ENCODE data around the gene TRIM3. TPM values are rescaled to one million over a fixed set of nuclear protein-coding genes. Genes with fewer than 3 reads are reported as not detected.

The TRIM3 gene
- polyA plus RNA-seq, 1 experiment: 10.4 TPM

DNA sequence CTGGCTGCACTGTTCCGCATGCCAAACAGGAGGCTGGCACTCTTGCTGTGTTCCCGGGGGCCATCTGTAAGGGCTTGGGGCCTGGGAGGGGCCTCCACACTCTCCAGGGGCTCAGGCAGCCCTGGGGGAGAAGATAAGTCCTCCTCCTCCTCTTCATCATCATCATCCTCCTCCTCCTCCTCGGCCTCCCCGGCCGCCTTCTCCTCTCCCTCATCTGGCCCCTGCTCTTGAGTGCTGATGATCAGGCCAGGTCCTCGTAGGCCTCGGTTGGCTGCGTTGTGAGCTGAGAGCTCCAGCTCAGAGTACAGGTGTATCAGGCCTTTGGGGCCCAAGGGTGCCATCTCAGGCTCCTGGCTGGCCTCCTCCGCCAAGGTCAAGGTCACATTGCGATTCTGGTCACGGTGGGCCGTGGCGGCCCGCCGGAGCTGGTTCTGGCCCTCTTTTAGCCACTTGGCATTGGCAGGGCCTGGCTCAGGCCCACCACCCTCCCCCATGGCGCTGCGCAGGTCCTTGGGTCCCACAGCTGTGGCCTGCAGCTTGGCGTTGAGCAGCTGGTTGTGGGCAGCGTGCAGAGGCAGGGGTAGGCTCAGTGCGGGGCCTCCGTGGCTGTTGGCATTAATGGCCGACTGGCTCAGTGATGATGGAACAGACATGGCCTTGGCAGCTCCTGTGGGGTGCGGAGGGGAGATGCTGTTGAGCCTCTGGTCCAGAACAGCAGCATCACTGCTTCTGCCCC lies 62.9 kb downstream of the TRIM3 start:
- Histone ChIP-seq H3K27me3 (ENCODE audit: control insufficient read depth, insufficient read depth, low read length) (no peaks in the 10 kb centered on the region), H3K36me3 (ENCODE audit: control insufficient read depth, insufficient read depth, low read length) (peaks cover 3% of the 10 kb centered on the region), H3K4me3 (ENCODE audit: low read depth, low read length) (no peak overlapping the region)
- CTCF ChIA-PET: interaction anchor here (1.3 kb wide), 2 partner anchors 32 kb away, joined by 3 to 4 read pairs; no protein-coding TSS in a partner anchor
- DNase-seq (ENCODE audit: low read depth): no peak
- POLR2A ChIA-PET: no interaction called here
- TF ChIP-seq, protein P1, sequence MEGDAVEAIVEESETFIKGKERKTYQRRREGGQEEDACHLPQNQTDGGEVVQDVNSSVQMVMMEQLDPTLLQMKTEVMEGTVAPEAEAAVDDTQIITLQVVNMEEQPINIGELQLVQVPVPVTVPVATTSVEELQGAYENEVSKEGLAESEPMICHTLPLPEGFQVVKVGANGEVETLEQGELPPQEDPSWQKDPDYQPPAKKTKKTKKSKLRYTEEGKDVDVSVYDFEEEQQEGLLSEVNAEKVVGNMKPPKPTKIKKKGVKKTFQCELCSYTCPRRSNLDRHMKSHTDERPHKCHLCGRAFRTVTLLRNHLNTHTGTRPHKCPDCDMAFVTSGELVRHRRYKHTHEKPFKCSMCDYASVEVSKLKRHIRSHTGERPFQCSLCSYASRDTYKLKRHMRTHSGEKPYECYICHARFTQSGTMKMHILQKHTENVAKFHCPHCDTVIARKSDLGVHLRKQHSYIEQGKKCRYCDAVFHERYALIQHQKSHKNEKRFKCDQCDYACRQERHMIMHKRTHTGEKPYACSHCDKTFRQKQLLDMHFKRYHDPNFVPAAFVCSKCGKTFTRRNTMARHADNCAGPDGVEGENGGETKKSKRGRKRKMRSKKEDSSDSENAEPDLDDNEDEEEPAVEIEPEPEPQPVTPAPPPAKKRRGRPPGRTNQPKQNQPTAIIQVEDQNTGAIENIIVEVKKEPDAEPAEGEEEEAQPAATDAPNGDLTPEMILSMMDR (IDR thresholded peaks at IDR 0.05; ENCODE audit: insufficient read depth, low read depth, low read length): no peak

DNA sequence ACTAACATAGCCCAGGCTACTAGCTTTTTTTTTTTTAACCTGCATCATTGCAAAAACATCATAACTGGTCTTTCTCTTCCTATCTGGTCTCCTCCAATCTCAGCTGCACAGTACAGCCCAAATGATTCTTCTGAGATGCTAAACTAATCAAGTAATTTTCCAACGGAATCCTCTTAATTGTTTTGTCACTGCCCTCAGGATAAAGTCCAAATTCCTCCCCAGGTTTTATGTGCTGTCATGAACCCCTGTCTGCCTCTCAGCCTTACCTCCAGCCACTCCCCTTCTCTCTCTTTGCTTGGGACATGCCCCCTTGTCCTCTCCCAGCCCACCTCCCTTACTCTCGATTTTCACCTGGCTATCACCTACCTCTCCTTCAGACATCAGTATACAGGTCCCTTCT lies 67.4 kb downstream of the TRIM3 start:
- no peak overlapping the region for H3K4me3 ChIP-seq (ENCODE audit: low read depth, low read length)
- peaks cover 3% of the 10 kb centered on the region for H3K36me3 ChIP-seq (ENCODE audit: control insufficient read depth, insufficient read depth, low read length)
- POLR2A ChIA-PET: interaction anchor here (0.6 kb wide), 1 partner anchor 18 kb away, joined by 3 read pairs; no protein-coding TSS in a partner anchor
- H3K27me3 ChIP-seq (ENCODE audit: control insufficient read depth, insufficient read depth, low read length): no peaks in the 10 kb centered on the region
- DNase-seq (ENCODE audit: low read depth): no peak
- TF ChIP-seq, protein P1 (IDR thresholded peaks at IDR 0.05; ENCODE audit: insufficient read depth, low read depth, low read length): no peak
- CTCF ChIA-PET: interaction anchor here (1.0 to 2.2 kb wide), 2 partner anchors 35 to 37 kb away, joined by 4 to 5 read pairs; partner anchors contain the start of gene HPX

DNA sequence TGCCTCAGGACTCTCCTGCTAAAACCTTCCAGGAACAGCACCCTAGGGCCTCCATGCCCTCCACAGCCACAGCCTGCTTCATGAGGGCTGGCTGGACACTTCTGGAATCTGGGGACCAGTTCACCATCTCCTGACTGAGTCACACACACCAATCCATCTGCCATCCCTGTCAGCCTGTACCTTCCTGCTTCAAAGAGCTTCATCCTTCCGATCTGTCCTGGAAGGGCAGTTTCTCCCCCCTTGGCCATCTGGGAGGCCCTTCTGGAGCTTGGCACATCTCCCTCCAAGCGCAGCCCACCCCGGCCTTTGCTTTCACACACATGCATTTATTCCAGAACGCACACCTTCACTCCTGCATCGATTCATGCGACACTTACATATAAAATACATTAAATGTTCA lies 67.9 kb downstream of the TRIM3 start:
- TF ChIP-seq, protein P1 (IDR thresholded peaks at IDR 0.05; ENCODE audit: insufficient read depth, low read depth, low read length): no peak
- Histone ChIP-seq H3K4me3 (ENCODE audit: low read depth, low read length) (no peak overlapping the region), H3K27me3 (ENCODE audit: control insufficient read depth, insufficient read depth, low read length) (no peaks in the 10 kb centered on the region), H3K36me3 (ENCODE audit: control insufficient read depth, insufficient read depth, low read length) (peaks cover 1% of the 10 kb centered on the region)
- ChIA-PET CTCF (interaction anchor here (1.0 to 2.2 kb wide), 4 partner anchors 24 to 274 kb away, joined by 3 to 5 read pairs (median 4); partner anchors contain the start of gene HPX), POLR2A (interaction anchor here (0.6 kb wide), 1 partner anchor 17 kb away, joined by 3 read pairs; no protein-coding TSS in a partner anchor)
- no peak for DNase-seq (ENCODE audit: low read depth)

DNA sequence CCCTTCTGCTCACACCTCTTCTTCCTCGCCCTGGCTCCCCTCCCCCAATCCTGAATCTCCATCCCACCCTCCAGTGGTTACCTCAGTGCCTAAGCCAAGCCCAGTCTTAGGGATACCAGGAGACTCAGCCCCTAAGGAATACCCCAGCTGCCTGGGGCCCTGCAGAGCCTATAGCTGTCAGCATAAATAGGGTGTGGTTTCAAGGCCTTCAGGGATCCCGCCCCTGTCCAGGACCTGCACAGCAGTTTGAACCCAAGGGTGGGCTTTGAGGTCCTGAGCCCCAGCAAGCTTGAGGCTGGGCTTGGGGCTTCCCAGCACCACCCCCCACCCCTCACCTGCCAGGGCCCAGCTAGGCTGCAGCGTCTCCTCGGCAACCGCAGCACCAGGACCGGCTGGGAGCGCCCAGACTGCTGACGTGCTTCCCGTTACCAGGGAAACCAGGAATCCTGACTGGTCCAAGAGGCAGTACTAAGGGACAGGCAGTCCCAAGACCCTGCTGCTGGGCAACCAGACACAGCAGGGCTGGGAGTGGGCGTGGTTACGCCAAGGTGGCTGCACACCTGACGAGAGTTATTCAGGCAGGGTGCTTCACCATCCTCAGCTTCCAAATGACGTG lies 68.6 kb downstream of the TRIM3 start:
- TF ChIP-seq, protein P1 (IDR thresholded peaks at IDR 0.05; ENCODE audit: insufficient read depth, low read depth, low read length): no peak
- no peak overlapping the region for H3K4me3 ChIP-seq (ENCODE audit: low read depth, low read length)
- H3K36me3 ChIP-seq (ENCODE audit: control insufficient read depth, insufficient read depth, low read length): peaks cover 3% of the 10 kb centered on the region
- no peaks in the 10 kb centered on the region for H3K27me3 ChIP-seq (ENCODE audit: control insufficient read depth, insufficient read depth, low read length)
- ChIA-PET POLR2A (no interaction called here), CTCF (interaction anchor here (1.0 to 2.2 kb wide), 4 partner anchors 24 to 274 kb away, joined by 3 to 5 read pairs (median 4); partner anchors contain the start of gene HPX)
- no peak for DNase-seq (ENCODE audit: low read depth)
